ENCODE results near the gene IL25. TPM values are rescaled to one million over a fixed set of nuclear protein-coding genes. Genes with fewer than 3 reads are reported as not detected.

IL25 gene
- total RNA-seq, 1 donor from 2014 or later = not detected

DNA sequence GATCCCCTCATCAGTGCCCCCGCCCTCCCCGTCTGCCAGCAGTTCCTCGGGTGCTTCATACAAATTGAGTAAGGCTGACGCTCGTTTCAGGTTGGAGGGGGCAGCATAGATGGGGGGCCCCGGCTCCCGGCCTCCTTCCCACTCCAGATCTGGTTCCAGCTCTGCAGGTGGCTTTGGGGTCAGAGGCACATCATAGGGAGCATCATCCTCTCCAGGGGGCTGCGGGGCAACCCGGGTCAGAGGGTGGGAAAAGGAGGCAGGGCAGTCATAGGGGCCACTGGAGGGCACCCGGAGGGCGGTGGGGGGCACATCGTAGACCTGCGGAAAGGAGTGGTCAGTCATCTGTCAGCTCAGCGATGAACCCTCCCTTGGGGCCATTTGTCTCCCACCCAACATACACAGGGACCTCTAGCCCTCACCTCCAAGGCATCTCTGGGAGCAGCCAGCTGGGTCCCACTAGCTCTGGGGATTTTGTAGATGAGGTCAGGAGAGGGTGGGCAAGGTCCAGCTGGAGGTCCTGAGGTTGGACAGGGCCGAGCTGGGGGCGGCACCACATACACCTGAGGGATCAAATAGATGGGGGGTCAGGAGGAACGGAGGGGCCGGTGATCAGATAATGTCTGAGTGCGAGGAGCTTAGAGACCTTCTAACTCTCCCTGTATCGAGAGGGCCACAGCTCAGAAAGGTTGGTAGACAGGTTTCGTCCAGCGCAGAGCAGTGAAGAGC, 12.7 kb upstream of the IL25 start:
- H3K4me3 ChIP-seq = no peak overlapping the region
- intact Hi-C loops (cut with DNase I) = loop anchor here (10.0 kb wide), 2 partner anchors 195 to 1075 kb away; partner anchors contain the start of genes THTPA and ZFHX2
- no peaks in the 10 kb centered on the region for H3K27me3 ChIP-seq
- TF ChIP-seq, protein P1, sequence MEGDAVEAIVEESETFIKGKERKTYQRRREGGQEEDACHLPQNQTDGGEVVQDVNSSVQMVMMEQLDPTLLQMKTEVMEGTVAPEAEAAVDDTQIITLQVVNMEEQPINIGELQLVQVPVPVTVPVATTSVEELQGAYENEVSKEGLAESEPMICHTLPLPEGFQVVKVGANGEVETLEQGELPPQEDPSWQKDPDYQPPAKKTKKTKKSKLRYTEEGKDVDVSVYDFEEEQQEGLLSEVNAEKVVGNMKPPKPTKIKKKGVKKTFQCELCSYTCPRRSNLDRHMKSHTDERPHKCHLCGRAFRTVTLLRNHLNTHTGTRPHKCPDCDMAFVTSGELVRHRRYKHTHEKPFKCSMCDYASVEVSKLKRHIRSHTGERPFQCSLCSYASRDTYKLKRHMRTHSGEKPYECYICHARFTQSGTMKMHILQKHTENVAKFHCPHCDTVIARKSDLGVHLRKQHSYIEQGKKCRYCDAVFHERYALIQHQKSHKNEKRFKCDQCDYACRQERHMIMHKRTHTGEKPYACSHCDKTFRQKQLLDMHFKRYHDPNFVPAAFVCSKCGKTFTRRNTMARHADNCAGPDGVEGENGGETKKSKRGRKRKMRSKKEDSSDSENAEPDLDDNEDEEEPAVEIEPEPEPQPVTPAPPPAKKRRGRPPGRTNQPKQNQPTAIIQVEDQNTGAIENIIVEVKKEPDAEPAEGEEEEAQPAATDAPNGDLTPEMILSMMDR (IDR thresholded peaks at IDR 0.05) = no peak
- peaks cover 5 to 14% of the 10 kb centered on the region in 2 donors for H3K4me1 ChIP-seq
- H3K9me3 ChIP-seq = no peaks in the 10 kb centered on the region
- peak overlapping the region in 1 of 2 donors; percentile 4 for H3K27ac ChIP-seq
- H3K36me3 ChIP-seq = peaks cover 12 to 17% of the 10 kb centered on the region in 2 donors
- DNase-seq (ENCODE audit: low spot score in 2 of 2) = peak in 1 of 2 donors; percentile 60

DNA sequence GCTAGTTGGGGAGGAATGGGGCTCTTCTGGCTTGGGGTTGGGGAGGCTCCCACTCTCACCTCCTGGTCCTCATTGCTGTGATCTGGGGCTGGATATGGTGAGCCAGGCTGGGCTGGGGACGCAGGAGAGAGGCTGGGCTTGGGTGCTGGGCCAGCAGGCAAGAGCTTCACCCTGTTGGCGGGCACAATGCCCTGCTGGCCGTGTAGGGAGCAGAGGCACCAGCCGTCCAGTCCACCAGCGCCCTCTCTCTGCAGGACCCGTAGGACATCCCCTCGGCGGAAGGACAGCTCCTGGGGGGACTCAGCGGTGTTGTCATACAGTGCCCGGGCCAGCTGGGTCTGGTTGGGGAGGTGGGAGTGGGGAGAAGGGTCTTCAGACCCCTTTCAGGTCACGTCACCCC, 12.1 kb upstream of the IL25 start:
- Histone ChIP-seq H3K27me3 (no peaks in the 10 kb centered on the region), H3K9me3 (no peaks in the 10 kb centered on the region), H3K36me3 (peaks cover 12 to 17% of the 10 kb centered on the region in 2 donors), H3K27ac (peak overlapping the region in 1 of 2 donors; percentile 4), H3K4me3 (no peak overlapping the region), H3K4me1 (peaks cover 5 to 14% of the 10 kb centered on the region in 2 donors)
- intact Hi-C loops (cut with DNase I) = loop anchor here (10.0 kb wide), 2 partner anchors 194 to 1074 kb away; partner anchors contain the start of genes THTPA and ZFHX2
- TF ChIP-seq, protein P1 (IDR thresholded peaks at IDR 0.05) = no peak
- DNase-seq (ENCODE audit: low spot score in 2 of 2) = peak in 1 of 2 donors; percentile 66

DNA sequence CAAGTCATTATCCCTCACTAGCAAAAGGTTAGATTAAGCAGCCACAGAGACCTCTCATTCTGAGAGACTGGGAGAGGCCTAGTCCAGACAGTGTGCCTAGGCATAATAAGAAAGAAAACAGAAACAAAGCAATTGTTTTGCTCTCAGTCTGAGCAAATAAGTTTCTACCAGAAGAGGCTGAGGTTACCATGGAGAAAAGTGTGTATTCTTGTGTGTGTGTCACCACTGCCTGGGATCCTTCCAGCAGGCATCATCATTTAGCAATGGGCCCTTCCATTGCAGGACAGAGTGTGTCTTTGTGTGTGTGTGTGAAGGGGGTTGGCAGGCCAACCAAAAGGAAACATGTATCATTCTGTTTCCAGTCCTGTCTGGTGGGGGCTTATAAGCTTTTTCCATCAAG, 11.3 kb upstream of the IL25 start:
- Histone ChIP-seq H3K4me1 (peaks cover 5 to 14% of the 10 kb centered on the region in 2 donors), H3K36me3 (peaks cover 12 to 17% of the 10 kb centered on the region in 2 donors), H3K27ac (peak overlapping the region in 1 of 2 donors; percentile 5), H3K27me3 (no peaks in the 10 kb centered on the region), H3K4me3 (no peak overlapping the region), H3K9me3 (no peaks in the 10 kb centered on the region)
- intact Hi-C loops (cut with DNase I) = loop anchor here (10.0 kb wide), 2 partner anchors 193 to 1073 kb away; partner anchors contain the start of genes THTPA and ZFHX2
- peak in 1 of 2 donors; percentile 72 for DNase-seq (ENCODE audit: low spot score in 2 of 2)
- TF ChIP-seq, protein P1 (IDR thresholded peaks at IDR 0.05) = no peak

DNA sequence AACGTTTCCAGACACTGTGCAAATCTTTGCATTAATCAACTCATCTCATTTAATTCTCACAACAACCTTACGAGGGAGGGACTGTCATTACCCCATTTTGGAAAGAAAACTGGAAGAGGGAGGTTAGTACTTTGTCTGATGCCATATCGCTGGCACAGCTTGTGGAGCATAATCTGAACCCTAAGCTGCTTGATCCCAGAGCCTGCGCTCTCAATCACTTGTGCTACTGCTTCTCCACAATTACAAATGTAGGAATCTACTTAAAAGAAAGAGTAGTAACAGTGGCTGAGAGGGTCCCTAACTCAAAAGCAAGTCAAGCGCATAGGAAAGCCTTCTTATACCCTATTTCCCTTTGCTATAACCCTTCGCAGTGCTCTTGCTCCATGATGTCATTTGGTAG, 10.8 kb upstream of the IL25 start:
- Histone ChIP-seq H3K36me3 (peaks cover 12 to 17% of the 10 kb centered on the region in 2 donors), H3K4me1 (peaks cover 5 to 18% of the 10 kb centered on the region in 2 donors), H3K27ac (peak overlapping the region in 1 of 2 donors; percentile 46), H3K27me3 (no peaks in the 10 kb centered on the region), H3K4me3 (no peak overlapping the region), H3K9me3 (no peaks in the 10 kb centered on the region)
- no peak for DNase-seq (ENCODE audit: low spot score in 2 of 2)
- intact Hi-C loops (cut with DNase I) = loop anchor here (10.0 kb wide), 2 partner anchors 193 to 1073 kb away; partner anchors contain the start of genes THTPA and ZFHX2
- TF ChIP-seq, protein P1 (IDR thresholded peaks at IDR 0.05) = no peak

DNA sequence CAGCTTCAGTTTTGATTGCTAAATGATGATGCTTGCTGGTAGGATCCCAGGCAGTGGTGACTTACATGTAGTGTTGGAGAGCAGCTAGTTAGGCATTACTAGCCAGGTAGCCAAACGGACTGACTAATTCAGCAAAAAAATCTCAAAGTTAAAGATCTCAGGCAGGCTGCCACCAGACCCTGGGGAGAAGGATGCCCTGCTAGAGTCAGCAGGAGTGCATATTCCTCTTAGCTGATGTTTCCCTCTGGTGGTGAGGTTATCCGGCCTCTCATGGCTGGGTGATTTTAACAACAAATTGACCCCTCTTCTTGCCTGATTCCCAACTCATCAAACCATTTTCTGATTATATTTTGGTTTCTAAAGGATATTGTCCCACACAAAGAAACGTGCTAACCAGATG, 10.4 kb upstream of the IL25 start:
- intact Hi-C loops (cut with DNase I) = loop anchor here (10.0 kb wide), 2 partner anchors 193 to 1073 kb away; partner anchors contain the start of genes THTPA and ZFHX2
- peak in 1 of 2 donors; percentile 60 for DNase-seq (ENCODE audit: low spot score in 2 of 2)
- H3K27me3 ChIP-seq = no peaks in the 10 kb centered on the region
- peaks cover 12% of the 10 kb centered on the region in 2 donors for H3K36me3 ChIP-seq
- H3K4me1 ChIP-seq = peaks cover 5 to 18% of the 10 kb centered on the region in 2 donors
- H3K4me3 ChIP-seq = no peak overlapping the region
- no peaks in the 10 kb centered on the region for H3K9me3 ChIP-seq
- TF ChIP-seq, protein P1 (IDR thresholded peaks at IDR 0.05) = no peak
- H3K27ac ChIP-seq = peak overlapping the region in 1 of 2 donors; percentile 46
